Left renal pelvis (tissue), 4 donors: Measurements from ENCODE around the gene SEC11A. TPM values are rescaled to one million over a fixed set of nuclear protein-coding genes. Genes with fewer than 3 reads are reported as not detected.
"Not testable (repeated sequence)": the region's sequence is repeated elsewhere in the genome, so short reads cannot be mapped to it uniquely, and the experiment has no call there.

ENCODE experiments used
- DNase-seq, 4 donors: peaks; one replicate each; pipeline ENCODE4 v3.0.0-alpha.2; 2013; ENCODE audit warnings: low read depth in 4 of 4, low spot score in 3 of 4
- polyA plus RNA-seq, 4 donors: library from polyadenylated mRNA; unstranded; fragments of 120-200 nt; gene quantifications; one replicate each; pipeline ENCODE4 v1.2.1, GENCODE V29; 2013; ENCODE audit not compliant: insufficient read length in 4 of 4

Gene SEC11A
- polyA plus RNA-seq, 4 donors: 249 to 329 (median 277) TPM

GRCh38 chr15:84740691-84741090 is 24.8 kb upstream of the SEC11A start:
- no peak for DNase-seq

GRCh38 chr15:84737005-84737404 is 21.1 kb upstream of the SEC11A start:
- no peak for DNase-seq

GRCh38 chr15:84736375-84736774 is 20.4 kb upstream of the SEC11A start:
- no peak for DNase-seq

DNA sequence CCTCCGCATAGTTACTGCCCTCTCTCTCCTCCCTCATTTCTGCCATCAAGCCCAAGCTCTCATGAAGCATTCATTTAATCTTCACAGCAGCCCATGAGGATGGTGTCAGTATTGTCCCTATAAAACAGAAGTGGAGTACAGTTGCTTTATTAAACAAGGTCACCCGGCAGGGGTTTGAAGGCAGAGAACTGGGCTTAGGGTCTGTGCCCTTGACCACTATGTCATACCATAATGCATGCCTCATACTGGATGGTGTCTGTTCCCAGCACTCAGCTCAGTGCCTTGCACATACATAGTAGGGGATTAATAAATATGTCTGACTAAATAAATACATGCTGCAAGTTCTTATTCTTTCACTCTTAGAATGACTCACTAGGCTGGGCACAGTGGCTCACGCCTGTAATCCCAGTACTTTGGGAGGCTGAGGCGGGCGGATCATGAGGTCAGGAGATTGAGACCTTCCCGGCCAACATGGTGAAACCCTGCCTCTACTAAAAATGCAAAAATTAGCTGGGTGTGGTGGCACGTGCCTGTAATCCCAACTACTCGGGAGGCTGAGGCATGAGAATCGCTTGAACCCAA is 19.6 kb upstream of the SEC11A start:
- DNase-seq: not testable (repeated sequence)

DNA sequence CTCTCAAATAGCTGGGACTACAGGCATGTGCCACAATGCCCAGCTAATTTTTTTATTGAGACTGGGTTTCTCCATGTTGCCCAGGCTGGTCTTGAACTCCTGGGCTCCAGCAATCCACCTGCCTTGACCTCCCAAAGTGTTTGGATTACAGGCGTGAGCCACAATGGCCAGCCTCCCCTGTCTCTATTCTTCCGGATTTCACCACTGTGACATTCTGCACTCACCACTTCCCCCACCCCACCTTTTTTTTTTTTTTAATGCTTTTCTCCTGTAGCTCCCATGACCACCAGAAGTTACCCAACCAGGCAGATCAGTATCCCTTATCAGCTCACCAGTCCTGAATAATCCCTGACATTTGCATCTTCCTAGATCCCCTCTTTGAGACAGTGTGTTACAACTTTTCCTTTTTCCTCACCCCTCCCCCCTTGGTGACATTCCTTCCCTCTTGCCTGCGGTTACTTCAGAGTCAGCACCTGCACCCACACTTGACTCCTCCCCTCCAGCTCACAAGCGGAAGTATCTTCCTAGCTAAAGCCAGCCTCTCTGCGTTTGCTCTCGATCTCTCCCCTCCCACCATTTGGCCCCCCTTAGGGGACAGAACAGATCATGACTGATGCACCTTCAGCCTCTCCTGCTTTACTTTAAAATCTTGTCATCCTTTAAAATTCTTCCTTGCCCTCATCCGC is 19.0 kb upstream of the SEC11A start:
- peak in 1 of 4 donors; percentile 62 for DNase-seq

DNA sequence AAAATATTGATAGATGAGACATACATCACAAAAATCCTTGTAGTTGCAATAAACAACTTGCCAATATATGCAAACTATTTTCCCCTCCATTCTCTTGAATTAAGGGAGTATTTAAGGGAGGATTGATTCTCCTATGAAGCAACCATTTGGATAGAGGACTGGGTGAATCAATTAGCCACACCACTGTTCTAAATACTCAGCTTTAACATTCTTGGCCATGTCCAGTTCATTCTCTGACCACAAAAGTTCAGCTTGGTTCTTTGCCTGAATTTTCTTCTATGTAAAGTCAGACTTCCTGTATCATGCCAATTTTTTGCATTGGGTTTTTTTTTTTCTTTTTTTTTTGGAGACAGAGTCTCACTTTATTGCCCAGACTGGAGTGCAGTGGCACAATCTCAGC is 15.8 kb upstream of the SEC11A start:
- no peak for DNase-seq

DNA sequence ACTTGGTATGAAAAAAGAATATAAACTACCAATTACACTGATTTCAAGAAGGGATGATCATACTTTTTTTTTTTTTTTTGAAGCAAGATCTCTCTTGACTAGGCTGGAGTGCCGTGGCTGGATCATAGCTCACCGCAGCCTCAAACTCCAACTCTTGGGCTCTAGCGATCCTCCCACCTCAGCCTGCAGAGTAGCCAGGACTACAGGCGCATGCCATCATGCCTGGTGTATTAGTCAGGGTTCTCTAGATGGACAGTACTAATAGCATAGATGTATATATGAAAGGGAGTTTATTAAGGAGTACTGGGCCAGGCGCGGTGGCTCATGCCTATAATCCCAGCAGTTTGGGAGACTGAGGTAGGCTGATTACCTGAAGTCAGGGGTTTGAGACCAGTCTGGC is 11.5 kb upstream of the SEC11A start:
- no peak for DNase-seq

DNA sequence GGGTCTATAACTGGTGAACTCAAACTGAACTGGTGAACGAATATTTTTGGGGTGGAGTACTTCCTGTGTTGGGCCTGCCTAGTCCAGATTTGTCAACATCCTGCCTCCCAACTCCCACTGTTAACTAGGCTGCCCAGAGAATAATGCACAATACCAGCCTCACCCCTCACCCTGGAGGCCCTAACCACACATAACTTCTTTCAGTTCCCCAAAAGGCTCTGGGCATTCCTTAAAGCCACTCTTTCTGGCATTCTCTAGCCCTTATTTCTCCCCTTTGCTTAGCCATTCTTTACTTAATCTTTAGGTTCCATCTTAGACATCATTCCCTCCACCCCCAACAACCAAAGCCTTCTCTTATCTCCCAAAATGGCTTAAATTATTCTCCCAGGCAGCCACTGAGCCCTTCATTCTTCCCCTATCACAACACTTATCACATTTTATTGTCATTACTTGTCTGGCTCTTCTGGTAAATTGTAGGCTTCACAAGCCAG is 9.1 kb upstream of the SEC11A start:
- no peak for DNase-seq

DNA sequence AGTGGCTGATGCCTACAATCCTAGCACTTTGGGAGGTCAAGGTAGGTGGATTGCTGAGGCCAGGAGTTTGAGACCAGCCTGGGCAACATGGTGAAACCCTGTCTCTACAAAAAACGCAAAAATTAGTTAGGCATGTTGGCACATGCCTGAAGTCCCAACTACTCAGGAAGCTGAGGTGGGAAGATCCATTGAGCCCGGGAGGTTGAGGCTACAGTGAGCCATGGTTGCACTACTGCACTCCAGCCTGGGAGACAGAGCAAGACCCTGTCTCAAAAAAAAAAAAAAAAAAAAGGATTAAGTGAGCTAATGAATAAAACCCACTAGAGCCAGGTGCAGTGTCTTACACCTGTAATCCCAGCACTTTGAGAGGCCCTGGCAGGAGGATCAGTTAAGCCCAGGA is 6.7 kb upstream of the SEC11A start:
- DNase-seq: no peak

- DNase-seq: no peak
Measured at GRCh38 chr15:84721371-84721770, 5.4 kb upstream of the SEC11A start.

GRCh38 chr15:84715441-84716035 is 401 bp downstream of the SEC11A start:
- no peak for DNase-seq

DNA sequence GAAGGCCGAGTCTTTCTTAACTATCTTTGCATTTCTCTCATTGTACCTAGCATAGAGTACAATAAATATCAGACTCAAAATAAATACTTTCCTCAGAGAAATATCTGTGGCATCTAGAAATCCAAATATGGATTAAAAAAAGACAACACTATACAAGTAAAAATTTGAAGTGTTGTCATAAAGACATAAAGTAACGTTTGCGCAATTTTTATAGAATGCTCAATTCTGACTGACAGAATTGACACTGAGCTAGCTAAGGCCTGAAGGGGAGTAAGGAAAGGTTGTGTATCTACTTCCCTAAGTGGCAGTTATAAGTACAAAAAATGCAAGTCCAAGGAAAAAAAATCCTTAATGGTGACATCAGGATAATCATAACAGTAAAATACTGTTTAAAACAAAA is 1.1 kb downstream of the SEC11A start:
- no peak for DNase-seq

DNA sequence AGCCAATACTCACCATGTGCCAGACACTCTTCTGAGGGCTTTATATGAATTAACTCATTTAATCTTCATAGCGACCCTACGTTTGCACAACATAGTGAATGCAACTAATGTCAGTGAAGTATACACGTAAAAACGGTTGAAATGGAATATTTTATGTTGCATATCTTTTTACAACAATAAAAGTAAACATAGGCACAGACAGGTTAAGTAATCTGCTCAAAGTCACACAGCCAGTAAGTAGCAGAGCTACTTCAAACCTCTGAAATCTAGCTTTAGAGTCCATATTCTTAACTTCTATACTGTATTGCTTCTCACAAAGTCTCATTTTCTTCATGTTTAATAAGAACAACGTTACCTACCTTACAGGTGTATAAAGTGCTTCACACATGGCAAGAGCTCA is 1.6 kb downstream of the SEC11A start:
- no peak for DNase-seq

DNA sequence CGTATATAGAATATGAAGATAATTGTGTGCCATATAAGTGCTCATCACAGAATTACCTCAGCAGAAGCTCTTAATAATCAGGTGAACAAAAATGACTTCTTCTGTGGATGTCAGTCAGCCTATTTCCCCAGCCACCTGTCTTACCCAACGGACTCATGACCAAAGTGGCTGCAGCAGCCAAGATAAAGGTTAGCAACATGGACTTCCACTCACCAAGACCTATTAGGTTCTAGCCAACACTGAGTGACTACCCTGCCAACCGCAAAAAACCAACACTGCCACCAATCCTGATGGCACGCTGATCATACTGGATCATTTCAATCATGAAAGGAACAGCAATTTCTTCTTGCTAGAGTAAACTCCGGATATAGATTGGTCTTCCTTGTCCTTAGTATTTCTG is 12.1 kb downstream of the SEC11A start:
- DNase-seq: no peak

- no peak for DNase-seq
Measured at GRCh38 chr15:84702961-84703482, 12.9 kb downstream of the SEC11A start.

DNA sequence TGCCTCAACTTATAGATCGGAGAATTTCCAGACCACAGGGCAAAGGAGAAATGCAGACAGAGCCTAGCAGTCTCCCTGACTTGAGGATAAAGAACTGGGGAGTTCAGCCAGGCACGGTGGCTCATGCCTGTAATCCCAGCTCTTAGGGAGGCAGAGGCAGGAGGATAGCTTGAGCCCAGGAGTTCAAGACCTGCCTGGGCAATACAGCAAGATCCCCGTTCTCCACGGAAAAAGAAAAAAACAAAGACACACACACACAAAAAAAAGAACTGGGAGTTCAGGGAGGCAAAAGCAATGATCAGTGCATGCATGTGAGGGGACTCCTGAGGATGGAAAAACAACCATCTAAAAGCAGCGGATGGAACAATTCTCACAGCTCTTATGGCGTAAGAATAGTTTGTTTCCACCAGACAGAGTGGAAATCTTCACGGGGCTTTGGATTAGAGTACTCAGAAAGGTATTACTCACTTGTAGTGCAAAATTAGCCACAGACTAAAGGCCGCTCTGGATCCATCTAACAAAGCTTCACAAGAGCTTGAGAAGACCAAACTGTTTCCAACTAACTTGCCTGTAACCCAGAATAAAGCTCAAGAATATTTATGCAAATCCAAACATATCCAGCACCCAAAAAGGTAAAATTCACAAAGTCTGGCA is 16.3 kb downstream of the SEC11A start:
- DNase-seq: no peak

DNA sequence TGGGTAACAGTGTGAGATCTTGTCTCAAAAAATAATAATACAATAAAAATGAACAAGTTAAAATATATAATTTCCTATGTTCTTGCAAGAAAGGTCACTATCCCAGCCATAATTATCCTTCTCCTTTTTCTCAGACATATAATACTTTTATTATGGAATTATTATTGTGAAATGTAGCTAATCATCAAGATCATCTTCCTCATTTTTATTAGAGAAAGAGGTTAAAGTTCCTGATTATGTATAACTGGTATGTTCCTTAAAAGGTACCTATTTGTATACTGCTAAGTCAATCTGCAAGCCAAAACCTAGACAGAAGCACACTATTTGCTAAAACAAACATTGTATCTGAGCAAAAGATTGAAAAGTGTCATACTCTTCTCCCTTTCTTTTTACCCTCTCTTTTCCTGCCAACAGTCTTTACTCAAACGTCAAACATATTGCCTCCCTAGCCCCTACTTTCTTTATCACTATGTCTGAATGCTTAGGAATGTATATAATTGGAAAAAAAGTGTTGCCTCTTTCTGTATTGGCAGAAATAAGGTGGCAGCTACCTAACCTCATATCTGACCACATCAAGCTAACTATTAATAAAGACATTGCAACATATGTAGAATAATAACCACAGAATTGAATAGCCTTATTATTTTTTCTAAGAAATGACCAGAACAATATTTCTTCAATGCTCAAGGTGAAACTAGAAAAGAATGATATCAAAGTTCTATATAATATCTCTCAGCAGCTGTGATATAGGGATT is 18.5 kb downstream of the SEC11A start:
- DNase-seq: no peak

GRCh38 chr15:84696757-84697156 is 19.2 kb downstream of the SEC11A start:
- no peak for DNase-seq

DNA sequence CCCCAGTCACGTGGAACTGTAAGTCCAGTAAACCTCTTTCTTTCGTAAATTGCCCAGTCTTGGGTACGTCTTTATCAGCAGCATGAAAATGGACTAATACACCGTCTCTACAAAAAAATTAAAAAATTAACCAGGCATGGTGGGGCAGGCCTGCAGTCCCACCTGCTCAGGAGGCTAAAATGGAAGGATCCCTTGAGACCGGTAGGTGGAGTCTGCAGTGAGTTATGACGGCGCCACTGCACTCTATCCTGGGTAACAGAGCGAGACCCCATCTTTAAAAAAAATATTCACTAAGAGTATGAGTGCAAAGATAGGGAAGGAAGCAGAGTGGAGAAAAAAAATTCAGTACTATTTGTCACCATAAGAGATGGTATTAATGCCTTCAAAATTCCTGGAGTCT is 25.6 kb downstream of the SEC11A start:
- DNase-seq: no peak

DNA sequence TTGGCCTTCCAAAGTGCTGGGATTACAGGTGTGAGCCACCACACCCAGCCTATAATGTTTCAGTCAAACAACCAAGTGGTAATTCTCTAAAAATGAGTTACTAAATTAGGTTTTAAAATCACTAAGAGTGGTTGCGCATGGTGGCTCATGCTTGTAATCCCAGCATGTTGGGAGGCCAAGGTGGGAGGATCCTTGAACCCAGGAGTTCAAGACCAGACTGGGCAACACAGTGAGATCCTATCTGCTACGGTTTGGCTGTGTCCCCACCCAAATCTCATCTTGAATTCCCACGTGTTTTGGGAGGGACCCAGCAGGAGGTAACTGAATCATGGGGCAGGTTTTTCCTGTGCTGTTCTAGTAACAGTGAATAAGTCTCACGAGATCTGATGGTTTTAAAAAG is 26.1 kb downstream of the SEC11A start:
- no peak for DNase-seq

GRCh38 chr15:84686446-84686845 is 29.5 kb downstream of the SEC11A start:
- DNase-seq: not testable (repeated sequence)
